ENCODE results near the gene FANCC. TPM values are rescaled to one million over a fixed set of nuclear protein-coding genes. Genes with fewer than 3 reads are reported as not detected.

FANCC gene
- total and polyA plus RNA-seq, 4 donors = 8.3 to 32.4 (median 11.5) TPM

DNA sequence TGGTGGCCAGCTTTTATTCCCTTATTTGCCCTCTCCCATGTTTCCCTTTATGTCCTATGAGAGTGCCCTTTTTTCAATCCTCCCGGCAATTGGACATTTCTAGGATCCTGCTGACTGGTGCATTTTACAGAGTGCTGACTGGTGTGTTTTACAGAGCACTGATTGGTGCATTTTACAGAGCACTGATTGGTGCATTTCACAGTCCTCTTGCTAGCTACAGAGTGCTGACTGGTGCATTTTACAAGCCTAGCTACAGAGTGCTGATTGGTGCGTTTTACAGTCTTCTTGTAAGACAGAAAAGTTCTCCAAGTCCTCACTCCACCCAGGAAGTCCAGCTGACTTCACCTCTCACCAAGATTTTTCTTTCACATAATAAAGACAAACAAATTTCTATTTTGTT is 15.4 kb upstream of the FANCC start:
- H3K4me3 ChIP-seq (ENCODE audit: low read depth in 1 of 3, low read length in 3 of 3) = no peak overlapping the region
- H3K9me3 ChIP-seq (ENCODE audit: control insufficient read depth in 4 of 4, low read length in 3 of 4) = no peaks in the 10 kb centered on the region
- DNase-seq (ENCODE audit: low spot score) = no peak
- H3K4me1 ChIP-seq (ENCODE audit: control insufficient read depth in 4 of 4, insufficient read depth in 4 of 4, low read length in 3 of 4) = no peaks in the 10 kb centered on the region
- H3K36me3 ChIP-seq (ENCODE audit: control insufficient read depth in 4 of 4, insufficient read depth in 3 of 4, low read depth in 1 of 4, low read length in 3 of 4) = no peaks in the 10 kb centered on the region
- no peak for TF ChIP-seq FOXA2 (IDR thresholded peaks at IDR 0.05)
- TF ChIP-seq, protein P1, sequence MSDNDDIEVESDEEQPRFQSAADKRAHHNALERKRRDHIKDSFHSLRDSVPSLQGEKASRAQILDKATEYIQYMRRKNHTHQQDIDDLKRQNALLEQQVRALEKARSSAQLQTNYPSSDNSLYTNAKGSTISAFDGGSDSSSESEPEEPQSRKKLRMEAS (IDR thresholded peaks at IDR 0.05) = no peak
- no peak for TF ChIP-seq JUND (IDR thresholded peaks at IDR 0.05)
- no peak for TF ChIP-seq HNF4A (conservative IDR thresholded peaks at IDR 0.05)
- no peak for TF ChIP-seq FOXA1 (IDR thresholded peaks at IDR 0.05)
- TF ChIP-seq HNF4G (IDR thresholded peaks at IDR 0.05) = no peak
- TF ChIP-seq, protein P2, sequence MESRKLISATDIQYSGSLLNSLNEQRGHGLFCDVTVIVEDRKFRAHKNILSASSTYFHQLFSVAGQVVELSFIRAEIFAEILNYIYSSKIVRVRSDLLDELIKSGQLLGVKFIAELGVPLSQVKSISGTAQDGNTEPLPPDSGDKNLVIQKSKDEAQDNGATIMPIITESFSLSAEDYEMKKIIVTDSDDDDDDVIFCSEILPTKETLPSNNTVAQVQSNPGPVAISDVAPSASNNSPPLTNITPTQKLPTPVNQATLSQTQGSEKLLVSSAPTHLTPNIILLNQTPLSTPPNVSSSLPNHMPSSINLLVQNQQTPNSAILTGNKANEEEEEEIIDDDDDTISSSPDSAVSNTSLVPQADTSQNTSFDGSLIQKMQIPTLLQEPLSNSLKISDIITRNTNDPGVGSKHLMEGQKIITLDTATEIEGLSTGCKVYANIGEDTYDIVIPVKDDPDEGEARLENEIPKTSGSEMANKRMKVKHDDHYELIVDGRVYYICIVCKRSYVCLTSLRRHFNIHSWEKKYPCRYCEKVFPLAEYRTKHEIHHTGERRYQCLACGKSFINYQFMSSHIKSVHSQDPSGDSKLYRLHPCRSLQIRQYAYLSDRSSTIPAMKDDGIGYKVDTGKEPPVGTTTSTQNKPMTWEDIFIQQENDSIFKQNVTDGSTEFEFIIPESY (IDR thresholded peaks at IDR 0.05) = no peak
- TF ChIP-seq, protein P3, sequence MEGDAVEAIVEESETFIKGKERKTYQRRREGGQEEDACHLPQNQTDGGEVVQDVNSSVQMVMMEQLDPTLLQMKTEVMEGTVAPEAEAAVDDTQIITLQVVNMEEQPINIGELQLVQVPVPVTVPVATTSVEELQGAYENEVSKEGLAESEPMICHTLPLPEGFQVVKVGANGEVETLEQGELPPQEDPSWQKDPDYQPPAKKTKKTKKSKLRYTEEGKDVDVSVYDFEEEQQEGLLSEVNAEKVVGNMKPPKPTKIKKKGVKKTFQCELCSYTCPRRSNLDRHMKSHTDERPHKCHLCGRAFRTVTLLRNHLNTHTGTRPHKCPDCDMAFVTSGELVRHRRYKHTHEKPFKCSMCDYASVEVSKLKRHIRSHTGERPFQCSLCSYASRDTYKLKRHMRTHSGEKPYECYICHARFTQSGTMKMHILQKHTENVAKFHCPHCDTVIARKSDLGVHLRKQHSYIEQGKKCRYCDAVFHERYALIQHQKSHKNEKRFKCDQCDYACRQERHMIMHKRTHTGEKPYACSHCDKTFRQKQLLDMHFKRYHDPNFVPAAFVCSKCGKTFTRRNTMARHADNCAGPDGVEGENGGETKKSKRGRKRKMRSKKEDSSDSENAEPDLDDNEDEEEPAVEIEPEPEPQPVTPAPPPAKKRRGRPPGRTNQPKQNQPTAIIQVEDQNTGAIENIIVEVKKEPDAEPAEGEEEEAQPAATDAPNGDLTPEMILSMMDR (IDR thresholded peaks at IDR 0.05; ENCODE audit: low read depth, low read length, missing input control) = no peak
- TF ChIP-seq YY1 (IDR thresholded peaks at IDR 0.05) = no peak
- no peak for TF ChIP-seq GABPA (IDR thresholded peaks at IDR 0.05 in 1 of 2, conservative IDR thresholded peaks at IDR 0.05 in 1 of 2)
- TF ChIP-seq RAD21 (IDR thresholded peaks at IDR 0.05) = no peak
- TF ChIP-seq SP1 (IDR thresholded peaks at IDR 0.05) = no peak
- TF ChIP-seq NR2F2 (IDR thresholded peaks at IDR 0.05) = no peak
- TF ChIP-seq, protein P4, sequence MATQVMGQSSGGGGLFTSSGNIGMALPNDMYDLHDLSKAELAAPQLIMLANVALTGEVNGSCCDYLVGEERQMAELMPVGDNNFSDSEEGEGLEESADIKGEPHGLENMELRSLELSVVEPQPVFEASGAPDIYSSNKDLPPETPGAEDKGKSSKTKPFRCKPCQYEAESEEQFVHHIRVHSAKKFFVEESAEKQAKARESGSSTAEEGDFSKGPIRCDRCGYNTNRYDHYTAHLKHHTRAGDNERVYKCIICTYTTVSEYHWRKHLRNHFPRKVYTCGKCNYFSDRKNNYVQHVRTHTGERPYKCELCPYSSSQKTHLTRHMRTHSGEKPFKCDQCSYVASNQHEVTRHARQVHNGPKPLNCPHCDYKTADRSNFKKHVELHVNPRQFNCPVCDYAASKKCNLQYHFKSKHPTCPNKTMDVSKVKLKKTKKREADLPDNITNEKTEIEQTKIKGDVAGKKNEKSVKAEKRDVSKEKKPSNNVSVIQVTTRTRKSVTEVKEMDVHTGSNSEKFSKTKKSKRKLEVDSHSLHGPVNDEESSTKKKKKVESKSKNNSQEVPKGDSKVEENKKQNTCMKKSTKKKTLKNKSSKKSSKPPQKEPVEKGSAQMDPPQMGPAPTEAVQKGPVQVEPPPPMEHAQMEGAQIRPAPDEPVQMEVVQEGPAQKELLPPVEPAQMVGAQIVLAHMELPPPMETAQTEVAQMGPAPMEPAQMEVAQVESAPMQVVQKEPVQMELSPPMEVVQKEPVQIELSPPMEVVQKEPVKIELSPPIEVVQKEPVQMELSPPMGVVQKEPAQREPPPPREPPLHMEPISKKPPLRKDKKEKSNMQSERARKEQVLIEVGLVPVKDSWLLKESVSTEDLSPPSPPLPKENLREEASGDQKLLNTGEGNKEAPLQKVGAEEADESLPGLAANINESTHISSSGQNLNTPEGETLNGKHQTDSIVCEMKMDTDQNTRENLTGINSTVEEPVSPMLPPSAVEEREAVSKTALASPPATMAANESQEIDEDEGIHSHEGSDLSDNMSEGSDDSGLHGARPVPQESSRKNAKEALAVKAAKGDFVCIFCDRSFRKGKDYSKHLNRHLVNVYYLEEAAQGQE (IDR thresholded peaks at IDR 0.05) = no peak
- TF ChIP-seq TAF1 (conservative IDR thresholded peaks at IDR 0.05) = no peak
- no peak for TF ChIP-seq EGR1 (IDR thresholded peaks at IDR 0.05; ENCODE audit: low read depth in 2 of 2)
- TF ChIP-seq RXRA (IDR thresholded peaks at IDR 0.05) = no peak
- 91% methylated on average over 2 of the region's 2 CpGs for WGBS
- H3K9ac ChIP-seq (ENCODE audit: low read depth in 1 of 2, low read length in 2 of 2) = no peak overlapping the region
- no peaks in the 10 kb centered on the region for H3K27me3 ChIP-seq (ENCODE audit: control insufficient read depth in 4 of 4, insufficient read depth in 4 of 4, low read length in 3 of 4)
- no peak overlapping the region for H3K27ac ChIP-seq (ENCODE audit: low read depth in 1 of 2, low read length in 2 of 2)

Data from liver (tissue), 9 donors.